TTC549 (cell line): Measurements from ENCODE around the gene IQSEC3.

ENCODE experiments used
- FAIRE-seq: peaks from 2 replicates; lab custom pipeline; 2012; peaks lifted over from hg19 to GRCh38; lab: Jason Lieb, UNC

IQSEC3 gene

DNA sequence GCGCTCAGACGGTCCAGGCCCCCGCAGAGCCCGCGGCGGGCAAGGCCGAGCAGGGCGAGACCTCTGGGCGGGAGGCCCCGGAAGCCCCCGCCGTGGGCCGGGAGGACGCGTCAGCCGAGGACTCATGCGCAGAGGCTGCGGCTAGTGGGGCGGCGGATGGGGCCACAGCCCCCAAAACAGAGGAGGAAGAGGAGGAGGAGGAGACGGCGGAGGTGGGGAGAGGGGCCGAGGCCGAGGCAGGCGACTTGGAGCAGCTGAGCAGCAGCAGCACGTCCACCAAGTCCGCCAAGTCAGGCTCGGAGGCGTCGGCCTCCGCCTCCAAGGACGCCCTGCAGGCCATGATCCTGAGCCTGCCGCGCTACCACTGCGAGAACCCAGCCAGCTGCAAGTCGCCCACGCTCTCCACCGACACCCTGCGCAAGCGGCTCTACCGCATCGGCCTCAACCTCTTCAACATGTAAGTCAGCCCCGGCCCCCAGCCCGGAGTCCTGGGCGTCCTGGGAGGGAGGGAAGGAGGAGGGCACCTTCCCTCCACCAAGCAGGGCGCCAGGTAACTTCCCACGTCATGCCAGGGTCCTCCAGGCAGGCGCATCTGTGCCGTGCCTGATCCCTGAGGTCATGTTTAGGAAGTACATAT is 72.4 kb downstream of the IQSEC3 start:
- no peak for FAIRE-seq

DNA sequence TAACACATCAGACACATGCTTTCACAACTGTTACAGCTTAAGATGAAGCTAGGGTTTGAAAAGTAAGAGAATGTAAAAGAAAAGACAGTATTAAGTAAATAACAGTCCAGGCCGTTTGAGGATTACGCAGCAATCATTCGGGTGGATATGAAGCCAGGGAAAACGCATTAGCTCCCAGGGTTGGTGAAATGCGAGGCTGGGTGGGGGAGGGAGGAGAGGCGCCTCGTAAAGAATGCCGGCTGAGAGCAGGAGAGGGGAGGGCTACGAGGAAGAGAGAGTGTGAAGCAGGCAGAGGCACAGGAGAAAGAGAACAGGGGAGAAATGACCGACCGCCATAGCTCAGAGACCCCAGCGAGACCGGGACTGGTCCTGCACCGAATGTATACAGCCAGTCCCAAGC is 73.0 kb downstream of the IQSEC3 start:
- FAIRE-seq = no peak

- no peak for FAIRE-seq
Observed at GRCh38 chr12:140162-140561, 73.6 kb downstream of the IQSEC3 start.

- no peak for FAIRE-seq
Observed at GRCh38 chr12:143964-144649, 77.5 kb downstream of the IQSEC3 start.

GRCh38 chr12:144650-145284 is 78.2 kb downstream of the IQSEC3 start:
- no peak for FAIRE-seq

DNA sequence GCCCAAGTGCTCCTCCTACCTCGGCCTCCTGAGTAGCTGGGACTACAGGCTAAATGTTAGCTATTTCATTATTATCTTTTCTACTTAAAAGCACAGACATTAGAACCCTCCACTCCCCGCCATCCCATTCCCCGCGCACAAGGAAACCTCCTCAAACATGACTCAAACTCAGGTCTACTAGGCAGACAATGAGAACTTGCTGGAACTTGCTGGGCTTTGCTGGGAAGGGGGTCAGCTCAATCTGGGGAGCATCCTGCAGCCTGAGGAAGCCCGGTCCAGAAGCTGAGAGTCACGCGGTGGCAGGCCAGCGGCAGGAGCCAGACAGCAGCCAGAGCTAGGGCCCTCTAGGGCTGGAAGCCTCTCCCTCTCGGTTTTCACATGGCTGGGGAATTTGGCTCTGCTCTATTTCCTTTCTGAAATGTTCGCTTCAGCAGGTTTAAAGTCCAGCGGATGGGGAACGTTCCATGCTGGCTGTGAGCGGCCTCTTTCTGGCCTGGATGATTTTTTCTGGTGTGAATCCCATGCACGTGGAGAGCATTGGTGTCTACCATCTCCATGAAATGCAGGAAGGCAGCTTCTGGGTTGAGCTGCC is 78.9 kb downstream of the IQSEC3 start:
- no peak for FAIRE-seq

DNA sequence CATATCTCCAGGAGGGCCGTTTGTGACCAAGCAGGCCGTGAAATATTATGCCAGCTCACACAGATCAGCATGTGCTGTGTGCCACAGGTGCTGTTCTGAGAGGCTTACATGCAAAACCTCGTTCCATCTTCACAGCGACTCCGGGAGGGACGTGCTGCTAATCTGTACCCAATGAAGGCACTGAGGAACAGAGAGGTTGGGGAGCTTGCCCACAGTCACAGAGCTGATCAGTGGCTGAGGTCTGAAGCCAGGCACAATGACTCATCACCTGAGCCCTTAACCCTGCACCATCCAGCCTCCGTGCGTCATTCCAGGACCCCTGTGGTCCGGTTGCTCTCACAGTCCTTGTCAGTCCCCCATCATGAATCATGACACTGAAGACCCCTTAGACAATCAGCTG is 80.7 kb downstream of the IQSEC3 start:
- no peak for FAIRE-seq

DNA sequence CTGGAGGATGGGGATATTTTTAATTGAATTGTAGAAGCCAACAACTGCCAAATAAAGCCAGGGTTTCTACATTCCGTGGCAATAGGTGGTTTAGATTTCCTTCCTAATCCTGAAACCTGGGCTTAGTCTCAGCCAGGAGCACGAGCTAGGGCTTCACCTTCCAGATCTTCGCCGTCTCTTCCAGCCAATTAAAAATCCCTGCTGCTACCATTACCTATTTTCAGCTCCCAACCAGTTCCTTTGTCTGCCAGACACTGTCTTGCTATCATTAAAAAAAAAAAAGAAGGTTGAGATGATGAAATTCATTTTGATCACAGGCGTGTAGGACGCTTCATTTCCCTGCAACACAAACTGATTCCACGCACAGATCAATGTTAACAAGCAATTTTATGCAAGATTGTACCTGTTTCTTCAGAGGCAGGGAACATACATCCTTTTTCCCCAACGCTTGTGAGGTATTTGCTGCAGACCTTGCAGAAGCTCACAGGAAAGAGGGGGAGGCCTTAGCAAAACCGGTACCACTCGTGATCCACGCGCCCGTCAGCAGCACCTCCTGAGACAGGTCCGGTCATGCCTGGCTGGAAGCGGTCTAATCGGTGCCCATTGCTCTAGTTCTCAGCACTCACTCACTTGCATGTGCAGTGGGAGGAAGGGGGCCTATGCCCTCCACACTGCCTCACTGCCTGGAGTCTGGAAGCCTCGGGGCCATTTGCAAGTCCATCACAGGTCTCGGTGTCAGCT is 82.3 kb downstream of the IQSEC3 start:
- FAIRE-seq = no peak

DNA sequence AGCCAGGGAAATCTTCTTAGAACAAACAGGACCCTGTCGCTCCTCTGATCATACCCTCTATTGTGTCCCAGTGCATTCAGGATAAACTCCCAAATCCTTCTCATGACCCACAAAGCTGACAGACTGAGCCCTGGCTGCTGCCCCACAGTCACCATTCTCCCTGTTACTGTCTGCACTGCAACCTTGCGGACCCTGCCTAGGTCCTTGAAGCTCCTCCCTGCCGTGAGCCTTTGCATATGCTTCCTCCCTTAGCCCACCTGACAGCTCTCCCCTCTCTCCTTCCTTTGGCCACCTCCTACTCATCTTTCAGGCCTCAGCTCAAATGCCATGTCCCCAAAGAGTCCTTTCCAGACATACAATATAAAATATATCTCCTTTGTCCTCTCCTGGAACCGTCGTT is 85.0 kb downstream of the IQSEC3 start:
- FAIRE-seq = no peak

GRCh38 chr12:152440-152839 is 85.9 kb downstream of the IQSEC3 start:
- FAIRE-seq = no peak

DNA sequence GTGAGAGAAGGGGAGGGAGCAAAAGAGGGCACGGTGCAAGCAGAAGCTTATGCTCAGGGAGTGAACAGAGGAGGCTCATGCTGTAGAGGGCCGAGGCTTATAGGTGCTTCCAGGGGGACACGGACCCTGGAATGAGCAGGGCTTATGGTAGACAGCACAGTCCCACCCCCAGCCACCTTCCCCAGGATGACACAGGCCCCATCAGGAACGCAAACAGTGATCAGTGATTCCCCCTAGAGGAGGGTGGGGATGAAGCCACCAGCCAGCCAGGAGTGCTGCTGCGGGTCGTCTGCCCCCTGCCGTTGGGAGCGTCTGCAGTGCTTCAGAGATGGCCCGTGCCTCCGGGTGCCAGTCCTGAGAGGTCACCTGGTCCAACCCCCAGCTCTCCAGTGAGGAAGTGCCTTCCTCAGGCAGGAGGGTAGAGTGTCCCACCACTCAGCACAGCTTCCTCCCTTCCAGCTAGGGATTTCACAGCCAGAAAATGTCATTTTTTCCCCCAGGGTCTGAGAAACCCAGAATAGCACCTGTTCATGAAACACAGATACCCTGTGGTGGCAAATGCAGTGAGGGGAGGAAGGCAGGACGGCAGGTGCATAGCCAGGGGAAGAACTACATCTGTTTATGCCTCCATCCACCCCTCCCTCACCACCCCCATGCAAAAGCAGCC is 86.6 kb downstream of the IQSEC3 start:
- FAIRE-seq = no peak

GRCh38 chr12:154058-154457 is 87.5 kb downstream of the IQSEC3 start:
- no peak for FAIRE-seq

DNA sequence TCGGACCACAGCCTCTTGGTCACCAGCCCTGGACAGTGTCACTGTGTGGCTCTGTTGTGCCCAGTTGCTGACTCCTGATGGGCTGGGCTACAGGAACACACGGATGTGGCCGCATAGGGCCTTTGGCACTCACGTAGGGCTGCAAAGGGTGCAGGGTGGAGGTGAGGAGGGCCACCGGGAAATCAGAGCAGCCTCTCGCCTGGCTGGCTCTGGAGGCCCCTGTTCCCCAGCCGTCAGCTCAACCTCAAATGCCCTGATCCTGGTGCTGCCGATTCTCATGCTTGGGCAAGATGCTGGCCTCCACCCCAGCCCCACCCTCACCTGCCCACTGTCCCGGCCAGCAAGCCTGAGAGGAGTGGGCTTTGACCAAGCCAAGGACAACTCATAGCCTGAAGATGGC is 88.4 kb downstream of the IQSEC3 start:
- no peak for FAIRE-seq

GRCh38 chr12:155646-156045 is 89.1 kb downstream of the IQSEC3 start:
- FAIRE-seq = no peak

DNA sequence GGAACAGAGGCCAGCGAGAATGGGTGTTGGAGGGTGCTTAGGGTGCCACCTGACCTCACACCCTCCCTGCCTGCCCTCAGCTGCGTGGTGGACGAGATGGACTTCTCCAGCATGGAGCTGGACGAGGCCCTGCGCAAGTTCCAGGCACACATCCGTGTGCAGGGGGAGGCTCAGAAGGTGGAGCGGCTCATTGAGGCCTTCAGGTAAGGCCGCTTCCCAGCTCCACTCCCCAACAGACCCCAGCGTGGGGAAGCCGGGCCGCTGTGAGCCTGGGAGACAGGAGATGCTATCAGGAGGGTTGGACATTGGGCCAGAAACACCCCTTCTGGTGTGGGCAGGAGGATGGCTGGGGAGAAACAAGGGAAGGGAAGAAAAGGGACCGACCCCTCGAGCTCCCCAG is 90.4 kb downstream of the IQSEC3 start:
- FAIRE-seq = no peak

DNA sequence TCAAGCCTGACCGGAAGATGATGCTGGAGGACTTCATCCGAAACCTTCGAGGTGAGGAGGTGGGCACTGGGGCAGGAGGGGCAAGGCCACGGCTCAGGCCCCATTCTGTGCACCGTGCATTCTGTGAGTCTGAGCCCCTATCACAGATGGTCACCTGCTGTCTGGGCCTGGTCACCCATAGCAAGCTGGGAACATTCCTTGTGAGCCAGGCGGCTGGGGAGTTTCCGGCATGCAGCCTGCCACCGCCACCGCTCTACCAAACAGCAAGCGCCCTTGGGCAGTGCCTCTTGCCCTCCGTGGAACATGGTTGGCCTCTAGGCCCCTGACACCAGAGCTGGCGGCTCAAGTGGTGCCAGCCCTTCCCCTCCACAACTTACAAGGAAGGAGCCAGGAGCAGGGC is 91.1 kb downstream of the IQSEC3 start:
- no peak for FAIRE-seq

DNA sequence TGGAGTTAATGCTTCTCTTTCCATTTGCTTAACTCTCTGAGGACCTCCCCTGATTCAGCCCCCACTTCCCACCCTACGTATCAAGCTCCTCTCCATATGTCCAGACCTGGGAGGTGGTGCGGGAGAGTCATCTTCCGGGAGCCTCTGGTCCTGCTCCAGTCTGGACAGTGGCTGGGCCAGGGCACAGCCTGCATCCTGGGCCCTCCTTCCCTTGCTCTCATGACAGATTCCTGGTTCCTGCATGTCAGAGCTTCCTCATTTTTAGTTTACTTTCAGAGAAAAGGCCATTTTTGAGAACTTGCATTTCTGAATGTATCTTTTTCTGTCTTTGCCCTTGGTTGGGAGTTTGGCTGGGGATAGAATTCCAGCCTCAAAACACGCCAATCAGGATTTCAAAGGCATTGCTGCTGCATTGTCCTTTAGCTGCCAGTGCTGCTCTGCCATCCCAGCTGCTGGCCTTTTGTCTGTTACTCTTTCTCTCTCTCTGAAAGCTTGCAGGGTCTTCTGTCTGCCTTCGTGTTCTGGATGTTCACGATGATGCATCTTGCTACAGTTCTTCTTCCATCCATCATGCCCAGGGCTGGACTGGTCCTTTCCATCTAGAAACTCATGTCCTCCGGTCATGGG is 92.7 kb downstream of the IQSEC3 start:
- FAIRE-seq = no peak

- no peak for FAIRE-seq
Observed at GRCh38 chr12:160858-161257, 94.3 kb downstream of the IQSEC3 start.

- no peak for FAIRE-seq
Observed at GRCh38 chr12:161823-162222, 95.3 kb downstream of the IQSEC3 start.

DNA sequence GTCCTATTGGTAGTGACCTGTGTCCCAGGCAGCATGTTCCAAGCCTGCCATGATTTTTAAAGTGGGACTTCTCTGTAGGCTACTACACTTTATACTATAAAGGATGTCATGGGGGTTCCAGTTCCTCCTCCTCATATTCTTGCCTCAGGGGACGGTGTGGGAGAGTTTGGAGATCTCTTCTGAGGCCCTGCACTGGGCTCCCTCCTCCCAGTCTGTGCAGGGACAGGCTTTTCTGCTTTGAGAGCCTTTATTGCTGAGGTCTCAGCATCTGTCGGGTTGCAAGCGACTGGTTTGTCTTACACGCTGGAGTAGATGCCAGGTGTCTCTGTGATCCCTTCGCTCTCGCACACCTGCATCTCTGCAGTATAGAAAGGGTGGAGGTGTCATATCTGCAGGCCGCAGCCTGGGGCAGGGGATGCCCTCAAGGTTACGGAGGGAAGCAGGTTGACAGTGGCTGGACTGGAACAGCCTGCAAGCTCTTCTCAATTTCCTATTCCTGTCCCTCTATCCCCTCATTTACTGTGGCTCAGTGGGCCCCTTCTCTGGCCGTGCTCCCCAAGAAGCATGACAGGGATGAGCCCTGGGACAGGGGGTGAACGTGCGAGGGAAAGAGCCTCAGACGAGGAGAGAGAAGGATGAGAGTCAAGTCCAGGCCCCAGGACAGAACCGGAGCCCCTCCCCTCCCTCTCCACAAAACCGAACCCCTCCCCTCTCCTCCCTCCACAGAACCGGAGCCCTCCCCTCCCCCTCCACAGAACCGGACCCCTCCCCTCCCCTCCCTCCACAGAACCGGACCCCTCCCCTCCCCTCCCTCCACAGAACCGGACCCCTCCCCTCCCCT is 96.1 kb downstream of the IQSEC3 start:
- FAIRE-seq = no peak
